ENCODE data around the gene ABCA3. TPM values are rescaled to one million over a fixed set of nuclear protein-coding genes. Genes with fewer than 3 reads are reported as not detected.

ABCA3 gene
- total and polyA plus RNA-seq, 2 donors (not counting 1 experiment from before 2014, with no cell fraction given) = 3.1 to 5.1 TPM

- Histone ChIP-seq H4K20me1 (ENCODE audit: control insufficient read depth, insufficient read depth, low read length, poor library complexity, severe bottlenecking) (no peaks in the 10 kb centered on the region), H3K9me3 (ENCODE audit: control extremely low read depth in 1 of 3, control insufficient read depth in 2 of 3, insufficient read depth in 1 of 3, low read length in 2 of 3) (no peaks in the 10 kb centered on the region), H3K4me2 (replicated peaks; ENCODE audit: low read depth, low read length, poor library complexity, severe bottlenecking) (no peak overlapping the region), H3K4me3 (ENCODE audit: control extremely low read depth in 1 of 5, extremely low read depth in 1 of 5, insufficient read depth in 1 of 5, low read depth in 2 of 5, low read length in 4 of 5) (no peak overlapping the region), H3K79me2 (ENCODE audit: control insufficient read depth, insufficient read depth, low read length) (no peaks in the 10 kb centered on the region), H3K9ac (ENCODE audit: low read length) (no peak overlapping the region), H3K27ac (ENCODE audit: low read length in 2 of 2) (no peak overlapping the region), H3K36me3 (replicated peaks in 1 of 2; ENCODE audit: control extremely low read depth in 1 of 2, control insufficient read depth in 1 of 2, extremely low read depth in 1 of 2, insufficient read depth in 2 of 2, low read length in 1 of 2) (no peaks in the 10 kb centered on the region), H2AFZ (ENCODE audit: insufficient read depth, low read depth, low read length, poor library complexity, severe bottlenecking) (no peak overlapping the region), H3K4me1 (ENCODE audit: control insufficient read depth in 2 of 2, insufficient read depth in 2 of 2, low read length in 2 of 2) (no peaks in the 10 kb centered on the region), H3K27me3 (replicated peaks in 1 of 4; ENCODE audit: control extremely low read depth in 1 of 4, control insufficient read depth in 3 of 4, insufficient read depth in 4 of 4, low read length in 3 of 4) (peaks cover 0 to 11% (median 3%) of the 10 kb centered on the region in 4 experiments)
- Mint-ChIP-seq H3K27ac (no peak overlapping the region), H3K4me1 (no peaks in the 10 kb centered on the region), H3K9me3 (ENCODE audit: insufficient read depth) (no peaks in the 10 kb centered on the region), H3K4me3 (no peak overlapping the region), H3K27me3 (peaks cover 47% of the 10 kb centered on the region)
- WGBS (ENCODE audit: insufficient coverage) = no CpG with 5 or more reads among the region's 3 CpGs
- ATAC-seq (ENCODE audit: low read depth) = no peak
- DNase-seq = no peak
- ChIA-PET CTCF (no interaction called here), POLR2A (no interaction called here)
- no peak for TF ChIP-seq EZH2 (IDR thresholded peaks at IDR 0.05; ENCODE audit: borderline replicate concordance, insufficient read depth, low read depth, low read length, poor library complexity, severe bottlenecking)
- no peak for TF ChIP-seq CTCF (IDR thresholded peaks at IDR 0.05)
- intact Hi-C loops (cut with micrococcal nuclease) = no loop called here
Measured at GRCh38 chr16:2364638-2365210, 24.2 kb upstream of the ABCA3 start.

DNA sequence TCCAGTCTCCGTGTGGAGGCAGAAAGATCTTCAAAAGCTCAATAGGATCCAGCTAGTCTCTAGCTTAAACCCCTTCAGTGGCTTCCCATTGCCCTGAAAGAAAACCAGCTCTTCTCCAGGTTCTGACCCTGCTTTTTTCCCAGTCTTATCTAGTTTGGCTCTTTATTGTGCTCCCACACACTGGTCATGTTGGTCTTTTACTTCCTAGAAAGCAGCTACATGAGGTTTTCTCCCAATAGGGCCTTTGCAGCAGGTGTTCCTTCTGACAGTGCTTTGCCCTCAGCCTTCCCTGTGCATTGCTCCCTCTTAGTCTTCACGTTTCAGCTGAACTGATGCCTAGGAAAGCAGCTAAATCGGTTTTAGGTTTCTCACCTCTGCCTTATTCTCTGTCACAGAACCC, 21.7 kb upstream of the ABCA3 start:
- POLR2A ChIA-PET = interaction anchor here (0.6 kb wide), 1 partner anchor 97 kb away, joined by 9 read pairs; the partner anchor contains the start of gene TEDC2
- 100% methylated on average over 1 of the region's 3 CpGs for WGBS (ENCODE audit: insufficient coverage)
- no peak overlapping the region for H3K27ac Mint-ChIP-seq

More for the DNA sequence above, 21.7 kb upstream of the ABCA3 start:
- TF ChIP-seq EZH2 (IDR thresholded peaks at IDR 0.05; ENCODE audit: borderline replicate concordance, insufficient read depth, low read depth, low read length, poor library complexity, severe bottlenecking) (no peak), CTCF (IDR thresholded peaks at IDR 0.05) (no peak)
- Histone ChIP-seq H3K27ac (ENCODE audit: low read length in 2 of 2) (no peak overlapping the region), H3K27me3 (replicated peaks in 1 of 4; ENCODE audit: control extremely low read depth in 1 of 4, control insufficient read depth in 3 of 4, insufficient read depth in 4 of 4, low read length in 3 of 4) (peaks cover 0 to 10% (median 3%) of the 10 kb centered on the region in 4 experiments), H3K4me1 (ENCODE audit: control insufficient read depth in 2 of 2, insufficient read depth in 2 of 2, low read length in 2 of 2) (no peaks in the 10 kb centered on the region), H3K9me3 (ENCODE audit: control extremely low read depth in 1 of 3, control insufficient read depth in 2 of 3, insufficient read depth in 1 of 3, low read length in 2 of 3) (peaks cover 0 to under 1% (median 0%) of the 10 kb centered on the region in 3 donors), H2AFZ (ENCODE audit: insufficient read depth, low read depth, low read length, poor library complexity, severe bottlenecking) (no peak overlapping the region), H3K79me2 (ENCODE audit: control insufficient read depth, insufficient read depth, low read length) (no peaks in the 10 kb centered on the region), H3K9ac (ENCODE audit: low read length) (no peak overlapping the region), H3K4me3 (ENCODE audit: control extremely low read depth in 1 of 5, extremely low read depth in 1 of 5, insufficient read depth in 1 of 5, low read depth in 2 of 5, low read length in 4 of 5) (no peak overlapping the region), H3K36me3 (replicated peaks in 1 of 2; ENCODE audit: control extremely low read depth in 1 of 2, control insufficient read depth in 1 of 2, extremely low read depth in 1 of 2, insufficient read depth in 2 of 2, low read length in 1 of 2) (no peaks in the 10 kb centered on the region), H4K20me1 (ENCODE audit: control insufficient read depth, insufficient read depth, low read length, poor library complexity, severe bottlenecking) (no peaks in the 10 kb centered on the region), H3K4me2 (replicated peaks; ENCODE audit: low read depth, low read length, poor library complexity, severe bottlenecking) (no peak overlapping the region)
- ATAC-seq (ENCODE audit: low read depth) = no peak
- no peaks in the 10 kb centered on the region for H3K9me3 Mint-ChIP-seq (ENCODE audit: insufficient read depth)
- peaks cover 52% of the 10 kb centered on the region for H3K27me3 Mint-ChIP-seq
- intact Hi-C loops (cut with micrococcal nuclease) = no loop called here
- DNase-seq = no peak
- H3K4me1 Mint-ChIP-seq = no peaks in the 10 kb centered on the region
- H3K4me3 Mint-ChIP-seq = no peak overlapping the region
- CTCF ChIA-PET = interaction anchor here (0.6 kb wide), 1 partner anchor 28 kb away, joined by 3 read pairs; no protein-coding TSS in a partner anchor

Measured in B cell (primary cell).